ENCODE measurements around the gene VIT.

DNA sequence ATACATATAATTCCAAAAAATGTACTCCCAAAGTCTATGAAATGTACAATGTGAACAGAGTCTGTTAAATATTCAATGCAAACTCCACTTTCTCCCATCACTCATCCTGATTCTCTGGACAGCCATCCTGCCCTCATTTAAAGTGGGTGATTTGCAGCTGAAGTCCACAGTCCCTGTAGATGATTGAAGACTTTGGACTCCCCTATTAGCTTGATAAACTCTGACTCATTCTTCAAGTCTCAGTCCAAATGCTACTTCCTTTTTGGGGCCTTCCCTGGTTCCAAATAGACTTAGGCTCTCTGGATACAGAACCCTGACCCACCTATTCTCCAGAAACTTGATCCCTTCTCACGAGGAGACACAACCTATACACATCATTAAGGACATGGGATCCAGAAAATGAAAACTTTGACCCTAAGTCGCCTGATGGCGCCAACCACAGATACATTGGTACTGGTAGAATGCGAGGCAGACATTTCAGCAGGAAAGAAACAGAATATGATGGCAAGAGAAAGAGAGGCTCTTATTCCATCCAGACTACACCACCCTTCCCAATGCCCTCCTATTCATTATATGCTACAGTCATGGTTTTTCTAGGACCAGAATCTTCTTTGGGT lies 122.7 kb downstream of the VIT start:
- TF ChIP-seq TAF1 (IDR thresholded peaks at IDR 0.05; ENCODE audit: low read depth) (no peak), EP300 (IDR thresholded peaks at IDR 0.05; ENCODE audit: borderline replicate concordance) (no peak), YY1 (IDR thresholded peaks at IDR 0.05; ENCODE audit: low read depth) (no peak), RAD21 (IDR thresholded peaks at IDR 0.05; ENCODE audit: low read depth) (no peak), CEBPB (IDR thresholded peaks at IDR 0.05) (no peak)
- TF ChIP-seq, protein P1, sequence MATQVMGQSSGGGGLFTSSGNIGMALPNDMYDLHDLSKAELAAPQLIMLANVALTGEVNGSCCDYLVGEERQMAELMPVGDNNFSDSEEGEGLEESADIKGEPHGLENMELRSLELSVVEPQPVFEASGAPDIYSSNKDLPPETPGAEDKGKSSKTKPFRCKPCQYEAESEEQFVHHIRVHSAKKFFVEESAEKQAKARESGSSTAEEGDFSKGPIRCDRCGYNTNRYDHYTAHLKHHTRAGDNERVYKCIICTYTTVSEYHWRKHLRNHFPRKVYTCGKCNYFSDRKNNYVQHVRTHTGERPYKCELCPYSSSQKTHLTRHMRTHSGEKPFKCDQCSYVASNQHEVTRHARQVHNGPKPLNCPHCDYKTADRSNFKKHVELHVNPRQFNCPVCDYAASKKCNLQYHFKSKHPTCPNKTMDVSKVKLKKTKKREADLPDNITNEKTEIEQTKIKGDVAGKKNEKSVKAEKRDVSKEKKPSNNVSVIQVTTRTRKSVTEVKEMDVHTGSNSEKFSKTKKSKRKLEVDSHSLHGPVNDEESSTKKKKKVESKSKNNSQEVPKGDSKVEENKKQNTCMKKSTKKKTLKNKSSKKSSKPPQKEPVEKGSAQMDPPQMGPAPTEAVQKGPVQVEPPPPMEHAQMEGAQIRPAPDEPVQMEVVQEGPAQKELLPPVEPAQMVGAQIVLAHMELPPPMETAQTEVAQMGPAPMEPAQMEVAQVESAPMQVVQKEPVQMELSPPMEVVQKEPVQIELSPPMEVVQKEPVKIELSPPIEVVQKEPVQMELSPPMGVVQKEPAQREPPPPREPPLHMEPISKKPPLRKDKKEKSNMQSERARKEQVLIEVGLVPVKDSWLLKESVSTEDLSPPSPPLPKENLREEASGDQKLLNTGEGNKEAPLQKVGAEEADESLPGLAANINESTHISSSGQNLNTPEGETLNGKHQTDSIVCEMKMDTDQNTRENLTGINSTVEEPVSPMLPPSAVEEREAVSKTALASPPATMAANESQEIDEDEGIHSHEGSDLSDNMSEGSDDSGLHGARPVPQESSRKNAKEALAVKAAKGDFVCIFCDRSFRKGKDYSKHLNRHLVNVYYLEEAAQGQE (IDR thresholded peaks at IDR 0.05; ENCODE audit: low read depth), result no peak

Measured in Ishikawa (cell line).